Fibroblast of peridontal ligament (primary cell): ENCODE data around the gene H19.

ENCODE experiments used
- DNase-seq: peaks from one replicate; pipeline ENCODE4 v3.0.0-alpha.2; 2010; ENCODE audit errors: extremely low read depth

The H19 gene

GRCh38 chr11:1997755-1998154 is at the start of gene H19:
Gene H19 (minus strand): TSS chr11:1997842.
- no peak for DNase-seq

GRCh38 chr11:2041963-2042362 is 44.3 kb upstream of the H19 start:
- no peak for DNase-seq

DNA sequence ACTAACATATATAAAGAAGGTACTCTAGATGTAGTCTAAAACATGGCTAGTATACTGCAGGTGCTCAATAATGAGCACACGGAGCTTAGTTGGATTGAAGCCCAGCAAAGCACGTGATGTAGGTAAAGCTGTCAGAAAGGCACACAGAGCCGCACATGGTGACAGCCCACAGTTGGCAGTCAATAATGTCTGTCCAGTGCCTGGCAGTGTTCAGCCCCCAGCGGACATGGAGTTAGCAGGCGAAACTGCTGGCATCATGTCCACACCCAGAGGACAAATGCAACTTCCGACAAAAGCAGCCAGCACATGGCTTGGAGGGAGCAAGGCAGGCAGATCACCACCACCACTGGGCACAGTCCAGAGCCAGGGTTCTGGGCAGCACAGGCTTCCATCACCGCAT is 43.5 kb upstream of the H19 start:
- no peak for DNase-seq

GRCh38 chr11:2039198-2039759 is 41.6 kb upstream of the H19 start:
- no peak for DNase-seq

DNA sequence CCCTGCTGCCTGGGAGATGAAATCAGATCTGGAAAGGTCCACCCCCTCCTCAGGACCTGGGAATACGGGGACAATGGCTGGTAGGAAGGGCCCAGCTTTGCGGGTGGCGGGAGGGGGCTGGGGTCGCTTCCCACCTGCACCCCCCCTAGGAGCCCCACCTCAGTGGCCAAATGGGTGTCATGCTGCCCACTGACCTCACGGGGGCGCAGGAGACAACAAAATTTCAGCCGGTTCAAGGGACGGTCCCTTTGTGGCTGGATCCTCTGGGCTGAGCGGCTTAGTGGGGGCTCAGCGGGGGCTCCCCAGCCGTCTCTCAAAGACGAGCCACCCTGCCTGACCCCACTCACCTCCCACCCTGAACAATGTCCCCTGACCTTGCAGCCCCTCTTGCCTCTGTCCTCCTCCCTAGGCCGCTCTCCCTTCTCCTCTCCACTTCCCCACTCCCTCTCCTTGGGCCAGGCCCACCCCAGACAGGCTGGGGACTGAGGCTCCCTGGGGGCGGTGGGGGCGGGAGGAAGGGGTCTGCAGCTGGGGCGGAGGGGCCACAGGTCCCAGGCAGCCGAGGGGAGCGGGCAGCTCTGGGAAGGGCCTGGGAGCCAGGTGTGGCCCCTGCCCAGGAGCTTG is 39.3 kb upstream of the H19 start:
- no peak for DNase-seq

DNA sequence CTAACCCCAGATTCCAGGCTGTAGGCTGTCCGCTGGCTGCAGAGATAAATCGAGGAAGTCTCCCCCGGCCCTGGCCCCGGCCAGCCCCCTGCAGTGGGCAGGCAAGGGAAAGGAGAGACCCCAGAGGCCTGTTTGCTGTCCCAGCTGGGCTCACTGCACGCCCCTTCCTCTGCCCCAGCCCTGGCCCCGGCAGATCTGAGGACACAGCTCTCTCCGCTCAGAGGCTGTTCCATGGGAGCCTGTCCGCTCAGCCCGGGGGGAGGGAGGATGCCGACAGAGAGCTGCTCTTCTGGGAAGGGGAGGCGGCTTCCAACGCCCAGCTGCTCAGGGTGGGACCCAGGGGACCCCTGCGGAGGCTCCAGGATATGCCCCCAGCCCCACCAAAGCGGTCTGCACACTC is 37.7 kb upstream of the H19 start:
- no peak for DNase-seq

GRCh38 chr11:2031058-2031457 is 33.4 kb upstream of the H19 start:
- no peak for DNase-seq

DNA sequence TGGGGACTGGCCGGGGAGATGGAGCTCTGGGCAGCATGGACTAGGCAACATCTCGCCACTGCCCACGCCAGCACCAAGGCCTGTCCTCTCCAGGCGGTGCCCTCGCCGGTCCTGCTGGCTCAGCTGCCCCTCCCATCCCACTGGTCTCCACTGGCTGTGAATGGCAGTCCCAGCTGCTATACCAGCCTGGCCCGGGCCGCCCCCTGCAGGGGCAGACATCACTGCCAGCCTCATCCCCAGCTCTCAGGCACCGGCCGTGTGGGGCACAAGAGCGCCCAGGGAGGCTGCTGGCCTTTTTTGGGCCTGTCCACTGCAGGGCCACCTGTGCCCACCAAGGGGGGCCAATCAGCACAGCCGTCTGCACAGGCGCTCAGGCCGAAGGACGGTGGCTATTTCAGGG is 30.1 kb upstream of the H19 start:
- no peak for DNase-seq

GRCh38 chr11:2015025-2015424 is 17.4 kb upstream of the H19 start:
- DNase-seq: no peak

GRCh38 chr11:2012440-2012839 is 14.8 kb upstream of the H19 start:
- DNase-seq: no peak

- DNase-seq: no peak
Measured at GRCh38 chr11:2004466-2004865, 6.8 kb upstream of the H19 start.

GRCh38 chr11:2002807-2003206 is 5.2 kb upstream of the H19 start:
- DNase-seq: no peak

DNA sequence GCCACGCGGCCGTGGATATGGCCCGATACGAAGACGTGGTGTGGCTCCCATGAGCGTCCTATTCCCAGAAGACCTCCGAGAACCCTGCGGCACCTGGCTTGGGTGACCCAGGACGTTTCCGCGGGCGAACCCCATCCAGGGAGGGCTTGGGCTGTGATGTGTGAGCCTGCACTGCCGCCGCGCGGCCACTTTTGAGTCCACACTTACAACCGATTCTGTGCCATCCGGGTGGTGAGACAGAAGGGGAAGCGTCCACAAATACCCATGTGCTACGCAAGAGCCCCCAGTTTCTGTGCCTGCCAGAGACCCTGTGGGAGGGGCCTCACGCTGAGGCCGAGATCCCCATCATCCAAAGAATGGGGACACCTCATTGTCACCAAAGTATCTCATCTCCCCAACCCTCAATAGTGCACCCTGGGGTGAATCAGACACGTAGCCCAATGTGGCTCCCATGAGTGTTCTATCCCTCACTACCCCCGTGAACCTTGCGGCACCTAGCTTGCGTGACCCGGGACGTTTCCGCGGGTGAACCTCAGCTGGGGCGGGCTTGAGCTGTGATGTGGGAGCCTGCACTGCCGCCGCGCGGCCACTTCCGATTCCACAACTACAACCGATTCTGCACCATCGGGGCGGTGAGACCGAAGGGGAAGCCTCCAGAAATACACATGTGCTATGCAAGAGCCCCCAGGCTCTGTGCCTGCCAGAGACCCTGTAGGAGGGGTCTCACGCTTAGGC is 4.6 kb upstream of the H19 start:
- no peak for DNase-seq

DNA sequence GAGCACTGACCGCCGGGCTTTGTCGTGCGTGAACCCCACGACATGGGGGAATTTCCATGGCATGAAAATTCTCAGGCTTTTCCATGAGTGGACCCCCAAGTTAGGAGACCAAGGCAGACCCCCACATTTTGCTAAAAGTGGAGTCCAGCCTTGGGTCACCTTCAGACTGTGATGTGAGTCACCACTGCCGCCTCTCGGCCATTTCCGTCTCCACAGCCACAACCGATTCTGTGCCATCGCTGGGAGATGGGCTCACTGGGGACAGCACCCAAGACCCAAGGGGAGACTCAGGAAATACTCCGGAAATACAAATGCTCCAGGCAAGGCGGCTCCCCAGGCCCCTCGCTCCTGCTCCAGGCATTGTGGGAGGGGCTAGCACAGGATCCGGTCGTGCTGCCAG is 1.2 kb upstream of the H19 start:
- DNase-seq: no peak

GRCh38 chr11:1998290-1998689 is 648 bp upstream of the H19 start:
- no peak for DNase-seq

DNA sequence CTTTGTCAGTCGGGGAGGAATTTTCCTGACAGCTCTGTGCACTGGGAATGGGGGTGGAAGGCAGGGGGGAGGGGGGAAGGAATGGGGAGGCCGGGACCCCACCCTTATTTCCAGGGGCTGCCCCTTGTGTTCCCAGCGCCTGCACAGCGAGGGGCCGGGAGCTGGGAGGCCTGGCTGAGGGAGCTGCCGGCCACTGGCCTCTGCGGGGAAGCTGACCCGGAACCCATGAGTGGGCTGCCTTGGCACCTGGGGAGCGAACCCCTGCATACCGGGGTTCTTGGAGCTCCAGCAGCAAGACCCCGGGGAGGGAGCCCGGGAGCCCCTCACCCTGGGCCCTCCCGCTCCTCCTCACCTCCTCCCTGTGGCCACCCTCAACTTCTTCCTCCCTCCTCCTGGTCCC is 3.5 kb downstream of the H19 start:
- DNase-seq: no peak

GRCh38 chr11:1992111-1992510 is 5.5 kb downstream of the H19 start:
- DNase-seq: no peak

GRCh38 chr11:1990872-1991578 is 6.6 kb downstream of the H19 start:
- no peak for DNase-seq

DNA sequence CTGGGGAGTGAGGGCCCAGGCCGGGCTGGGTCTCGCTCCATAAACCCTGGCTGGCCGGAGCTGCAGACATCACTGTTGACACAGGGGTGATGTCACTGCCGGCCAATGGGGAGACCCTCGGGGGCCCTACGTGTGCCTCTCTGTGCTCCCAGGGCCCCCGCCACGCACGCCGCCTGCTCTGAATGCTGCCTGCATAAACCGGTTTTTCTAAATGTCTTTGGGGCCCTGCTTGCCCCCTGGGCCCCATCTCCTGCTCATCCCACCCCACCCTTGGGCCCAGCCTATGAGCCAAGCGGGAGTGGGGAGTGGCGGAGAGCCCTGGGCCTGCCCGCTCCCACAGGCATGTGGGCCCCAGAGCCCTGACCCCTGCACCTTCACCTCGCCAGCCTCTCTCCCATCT is 7.7 kb downstream of the H19 start:
- DNase-seq: no peak

- DNase-seq: no peak
Measured at GRCh38 chr11:1988667-1989317, 8.8 kb downstream of the H19 start.

DNA sequence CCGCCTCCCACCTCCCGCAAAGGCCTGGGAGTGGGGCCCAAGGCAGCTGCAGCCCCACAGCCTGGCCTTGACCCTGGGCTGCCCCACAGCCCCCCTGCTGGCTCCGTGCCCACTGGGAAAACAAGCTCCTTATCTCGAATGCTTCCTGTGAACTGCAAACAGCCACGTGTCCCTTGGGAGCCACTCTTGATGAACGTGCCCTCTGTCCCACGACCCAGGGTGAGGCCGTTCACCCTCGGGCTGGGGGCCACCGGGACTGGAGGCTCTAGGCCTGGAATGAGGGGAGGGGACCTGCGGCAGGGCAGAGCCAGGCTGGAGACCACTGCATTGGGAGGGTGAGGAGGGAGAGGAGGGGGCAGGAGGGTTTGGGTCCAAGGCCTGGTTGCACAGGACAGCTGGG is 9.5 kb downstream of the H19 start:
- no peak for DNase-seq

- DNase-seq: no peak
Measured at GRCh38 chr11:1987024-1987423, 10.6 kb downstream of the H19 start.
